Measurements from ENCODE around the gene CADM2.
"Not testable (repeated sequence)": the region's sequence is repeated elsewhere in the genome, so short reads cannot be mapped to it uniquely, and the experiment has no call there.

The CADM2 gene

GRCh38 chr3:85678713-85679112, 719.9 kb downstream of the CADM2 start:
- no peak overlapping the region for H3K4me3 ChIP-seq (ENCODE audit: low read depth, low read length)

GRCh38 chr3:85681906-85682305, 723.1 kb downstream of the CADM2 start:
- DNase-seq (ENCODE audit: low read depth, low spot score), result no peak
- no peak for TF ChIP-seq CTCF (IDR thresholded peaks at IDR 0.05; ENCODE audit: insufficient read depth, low read length, missing control alignments)
- no peak overlapping the region for H3K4me3 ChIP-seq (ENCODE audit: low read depth, low read length)
- ChIA-PET CTCF (no interaction called here), POLR2A (no interaction called here)

More at GRCh38 chr3:85678713-85679112, 719.9 kb downstream of the CADM2 start:
- POLR2A ChIA-PET, result no interaction called here
- no peak for DNase-seq (ENCODE audit: low read depth, low spot score)
- no peak for TF ChIP-seq CTCF (IDR thresholded peaks at IDR 0.05; ENCODE audit: insufficient read depth, low read length, missing control alignments)
- CTCF ChIA-PET, result no interaction called here

GRCh38 chr3:85691196-85691595, 732.4 kb downstream of the CADM2 start:
- POLR2A ChIA-PET, result no interaction called here
- DNase-seq (ENCODE audit: low read depth, low spot score), result no peak
- CTCF ChIA-PET, result no interaction called here
- H3K4me3 ChIP-seq (ENCODE audit: low read depth, low read length), result no peak overlapping the region
- no peak for TF ChIP-seq CTCF (IDR thresholded peaks at IDR 0.05; ENCODE audit: insufficient read depth, low read length, missing control alignments)

- no peak for TF ChIP-seq CTCF (IDR thresholded peaks at IDR 0.05; ENCODE audit: insufficient read depth, low read length, missing control alignments)
- ChIA-PET POLR2A (no interaction called here), CTCF (no interaction called here)
- no peak for DNase-seq (ENCODE audit: low read depth, low spot score)
- no peak overlapping the region for H3K4me3 ChIP-seq (ENCODE audit: low read depth, low read length)
These were observed 738.4 kb downstream of the CADM2 start for GRCh38 chr3:85697156-85697555.

GRCh38 chr3:85706130-85706529, 747.3 kb downstream of the CADM2 start:
- POLR2A ChIA-PET, result no interaction called here
- no peak for DNase-seq (ENCODE audit: low read depth, low spot score)
- CTCF ChIA-PET, result no interaction called here
- H3K4me3 ChIP-seq (ENCODE audit: low read depth, low read length), result no peak overlapping the region
- no peak for TF ChIP-seq CTCF (IDR thresholded peaks at IDR 0.05; ENCODE audit: insufficient read depth, low read length, missing control alignments)

- DNase-seq (ENCODE audit: low read depth, low spot score); CTCF ChIA-PET; POLR2A ChIA-PET; H3K4me3 ChIP-seq (ENCODE audit: low read depth, low read length): not testable (repeated sequence)
These were observed 749.5 kb downstream of the CADM2 start for GRCh38 chr3:85708325-85708724.

- no peak overlapping the region for H3K4me3 ChIP-seq (ENCODE audit: low read depth, low read length)
- ChIA-PET CTCF (no interaction called here), POLR2A (no interaction called here)
- no peak for DNase-seq (ENCODE audit: low read depth, low spot score)
- TF ChIP-seq CTCF (IDR thresholded peaks at IDR 0.05; ENCODE audit: insufficient read depth, low read length, missing control alignments), result no peak
These were observed 750.6 kb downstream of the CADM2 start for GRCh38 chr3:85709346-85709892.
